ENCODE data around the gene CZIB.

The CZIB gene

GRCh38 chr1:53166366-53166765 lies 54.1 kb downstream of the CZIB start:
- in situ Hi-C loops (cut with MboI; ENCODE audit: low pct_unique_long_range_greater_than_20kb, low sequenced_read_pairs) = no loop called here
- no peak for DNase-seq

- in situ Hi-C loops (cut with MboI; ENCODE audit: low pct_unique_long_range_greater_than_20kb, low sequenced_read_pairs) = no loop called here
Observed at GRCh38 chr1:53165408-53165961, 54.9 kb downstream of the CZIB start.

More at GRCh38 chr1:53165408-53165961, 54.9 kb downstream of the CZIB start:
- DNase-seq = no peak
